Activated CD4-positive, alpha-beta T cell treated with anti-CD3 and anti-CD28 coated beads, Interleukin-2, amount 50 U/mL, for 4 hours (primary cell): ENCODE data around the gene IFFO2.

Experiments used
- DNase-seq, 2 experiments: peaks; one replicate each; pipeline ENCODE4 v3.0.0-alpha.2; 2020

IFFO2 gene

GRCh38 chr1:18890706-18891425 lies 65.6 kb downstream of the IFFO2 start:
- DNase-seq, result no peak

DNA sequence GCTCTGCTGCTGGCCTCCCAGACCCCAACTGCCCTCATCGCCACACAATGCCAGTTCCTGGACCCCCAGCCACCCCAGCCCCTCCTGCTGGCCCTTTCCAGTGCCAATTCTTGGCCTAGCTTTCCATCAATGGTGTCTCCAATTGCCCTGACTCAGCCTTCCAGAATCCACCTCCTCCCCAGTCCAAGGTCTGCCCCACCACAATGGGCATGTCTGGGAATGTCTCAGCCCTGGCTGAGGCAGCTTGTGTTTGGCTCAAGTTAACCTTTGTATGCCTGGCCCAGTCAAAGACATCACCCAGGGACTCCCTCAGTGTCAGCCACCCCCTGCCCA lies 70.5 kb downstream of the IFFO2 start:
- DNase-seq, result no peak

DNA sequence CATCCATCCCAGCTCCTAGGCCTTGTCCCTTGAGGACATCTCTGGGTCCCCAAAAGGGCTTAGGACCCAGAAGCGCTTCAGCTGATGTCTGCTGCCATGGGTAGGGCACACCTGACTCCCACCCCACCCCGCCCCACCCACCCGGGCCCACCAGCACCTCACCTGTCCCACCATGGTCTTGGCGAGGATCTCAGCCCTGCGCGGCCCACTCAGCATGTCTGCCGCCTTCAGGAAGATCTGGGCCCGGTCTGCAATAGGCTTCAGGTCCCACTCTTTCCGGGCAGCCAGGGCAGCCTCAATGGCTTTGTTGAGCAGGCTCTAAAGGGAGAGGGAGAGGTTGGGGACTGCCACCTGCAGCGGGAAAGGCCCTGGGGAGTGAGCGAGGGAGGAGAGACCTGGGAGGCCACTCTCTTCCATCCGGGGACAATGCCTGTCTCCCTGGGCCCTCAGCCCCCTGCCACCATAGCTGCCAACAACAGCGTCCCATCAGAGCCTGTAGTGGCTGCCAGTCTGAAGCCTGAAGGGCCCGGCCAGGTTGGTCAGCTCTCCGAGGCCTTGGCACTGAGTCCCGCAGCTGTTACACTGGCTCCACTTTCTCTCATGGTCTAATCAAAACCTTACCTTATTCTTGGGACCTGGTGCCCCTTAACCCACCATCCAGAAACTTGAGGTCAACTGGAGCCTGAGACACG lies 71.0 kb downstream of the IFFO2 start:
- no peak for DNase-seq

- DNase-seq, result no peak
These were observed 71.7 kb downstream of the IFFO2 start for GRCh38 chr1:18884727-18885126.

DNA sequence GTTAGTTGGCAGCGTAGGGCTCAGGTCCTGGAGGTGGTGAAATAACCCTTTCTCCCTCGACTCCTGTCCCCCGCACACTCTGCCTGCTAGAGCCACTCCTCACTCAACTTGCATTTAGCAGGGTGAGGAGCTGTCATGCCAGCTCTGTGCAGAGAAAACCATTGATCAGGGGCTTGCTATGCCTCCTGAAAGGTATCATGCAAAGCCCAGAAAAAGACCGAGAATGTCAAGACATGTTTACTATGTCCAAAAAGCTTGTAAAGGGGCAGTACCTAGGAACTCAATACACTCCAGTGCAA lies 72.1 kb downstream of the IFFO2 start:
- DNase-seq, result no peak

GRCh38 chr1:18883636-18884418 lies 72.6 kb downstream of the IFFO2 start:
- DNase-seq, result peak; percentile 67 to 76

- no peak for DNase-seq
These were observed 73.4 kb downstream of the IFFO2 start for GRCh38 chr1:18883079-18883478.

DNA sequence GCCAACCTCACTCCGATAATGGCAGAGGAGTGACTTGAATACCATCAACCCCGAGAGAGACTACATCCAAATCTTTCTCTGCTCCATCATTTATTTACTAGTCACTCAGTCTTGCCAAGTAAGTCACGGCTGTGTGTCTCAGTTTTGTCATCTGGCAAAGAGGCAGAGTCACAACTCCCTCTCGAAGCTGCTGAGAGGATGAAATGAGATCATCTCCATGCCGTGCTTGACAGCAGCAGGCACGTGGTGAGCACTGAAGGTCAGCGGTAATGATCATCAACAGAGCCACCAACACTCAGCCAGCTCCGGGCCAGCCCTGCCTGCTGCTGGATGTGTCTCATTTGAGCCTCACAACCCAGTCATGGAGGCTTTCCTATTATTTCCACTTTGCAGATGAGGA lies 74.0 kb downstream of the IFFO2 start:
- no peak for DNase-seq

- no peak for DNase-seq
These were observed 74.6 kb downstream of the IFFO2 start for GRCh38 chr1:18881642-18882431.

- no peak for DNase-seq
These were observed 75.3 kb downstream of the IFFO2 start for GRCh38 chr1:18881164-18881563.

GRCh38 chr1:18880585-18880984 lies 75.9 kb downstream of the IFFO2 start:
- DNase-seq, result no peak

DNA sequence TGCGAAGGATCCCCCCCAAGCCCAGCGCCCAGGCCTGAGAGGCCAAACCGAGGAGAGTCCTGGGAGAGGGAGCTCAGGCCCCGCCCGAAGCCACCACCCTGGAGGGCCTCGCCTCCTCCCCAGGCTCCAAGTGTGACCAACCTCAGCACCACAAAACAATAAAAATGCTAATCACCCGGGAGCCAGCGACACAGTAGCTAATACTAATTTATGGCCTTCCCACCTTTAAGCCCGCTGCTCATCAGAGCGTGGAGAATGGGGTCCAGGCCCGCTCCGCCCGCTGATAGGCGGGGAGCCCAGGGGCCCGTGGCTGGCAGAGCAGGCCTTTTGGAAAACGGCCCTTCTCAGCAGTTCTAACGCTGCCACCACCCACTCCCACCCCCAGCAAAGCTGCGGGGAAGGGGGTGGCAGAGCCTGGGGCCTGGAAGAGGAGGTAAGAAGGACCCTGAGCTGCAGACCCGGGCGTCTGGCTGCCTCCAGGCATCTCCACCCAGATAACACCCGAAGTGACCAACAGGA lies 76.6 kb downstream of the IFFO2 start:
- DNase-seq, result no peak

- DNase-seq, result no peak
These were observed 77.2 kb downstream of the IFFO2 start for GRCh38 chr1:18879215-18879790.

DNA sequence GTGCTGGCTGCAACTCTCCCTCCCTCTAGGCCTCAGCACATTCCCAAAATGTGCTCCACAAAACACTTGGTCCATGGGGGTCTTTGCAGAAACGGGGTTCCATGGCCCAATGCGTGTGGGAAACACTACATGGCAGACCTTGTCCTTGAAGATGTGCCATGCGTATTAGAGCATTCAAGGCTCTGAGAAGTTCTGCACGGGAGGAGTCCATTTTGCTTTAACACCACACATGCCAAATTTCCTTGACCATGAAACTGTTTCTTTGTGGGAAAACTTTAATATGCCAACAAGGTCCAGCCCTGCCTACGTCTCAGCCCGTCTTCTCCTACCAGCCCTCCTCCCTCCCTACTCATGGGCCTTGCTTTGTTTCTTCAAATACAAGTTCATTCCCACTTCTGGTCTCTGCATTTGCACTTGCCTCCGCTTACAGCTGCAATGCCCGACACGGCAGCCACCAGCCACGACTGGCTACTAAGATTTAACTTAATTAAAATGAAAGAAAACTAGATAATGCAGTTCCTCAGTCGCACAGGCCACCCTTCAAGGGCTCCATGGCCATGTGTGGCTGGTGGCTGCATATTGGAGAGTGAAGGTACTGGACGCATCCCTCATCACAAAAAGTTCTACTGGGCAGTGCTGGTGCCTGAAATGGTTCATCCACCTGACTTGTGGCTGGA lies 77.8 kb downstream of the IFFO2 start:
- DNase-seq, result no peak

GRCh38 chr1:18877282-18877681 lies 79.2 kb downstream of the IFFO2 start:
- no peak for DNase-seq

DNA sequence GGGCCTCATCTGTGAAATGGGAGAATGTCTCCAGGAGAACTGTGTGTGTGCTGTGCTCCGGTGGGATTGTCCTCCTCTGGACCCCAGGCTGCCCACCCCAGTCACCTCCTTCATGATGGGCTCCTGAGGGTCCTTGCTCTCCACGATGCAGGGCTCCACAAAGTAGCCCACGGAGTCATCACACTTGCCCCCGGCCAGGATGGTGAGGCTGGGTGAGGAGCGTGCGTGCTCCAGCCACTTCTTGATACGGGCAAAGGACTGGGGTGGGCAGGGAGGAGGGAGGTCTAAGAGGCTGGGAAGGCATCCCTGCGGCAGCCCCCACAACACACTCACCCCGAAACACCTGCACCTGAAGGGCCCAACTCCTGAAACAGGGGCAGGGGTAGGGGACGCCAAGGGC lies 80.3 kb downstream of the IFFO2 start:
- DNase-seq, result no peak

- DNase-seq, result no peak
These were observed 80.7 kb downstream of the IFFO2 start for GRCh38 chr1:18875796-18876128.

GRCh38 chr1:18875107-18875795 lies 81.2 kb downstream of the IFFO2 start:
- peak; percentile 53 to 56 for DNase-seq

GRCh38 chr1:18874600-18874999 lies 81.9 kb downstream of the IFFO2 start:
- no peak for DNase-seq

- no peak for DNase-seq
These were observed 82.4 kb downstream of the IFFO2 start for GRCh38 chr1:18874036-18874435.

DNA sequence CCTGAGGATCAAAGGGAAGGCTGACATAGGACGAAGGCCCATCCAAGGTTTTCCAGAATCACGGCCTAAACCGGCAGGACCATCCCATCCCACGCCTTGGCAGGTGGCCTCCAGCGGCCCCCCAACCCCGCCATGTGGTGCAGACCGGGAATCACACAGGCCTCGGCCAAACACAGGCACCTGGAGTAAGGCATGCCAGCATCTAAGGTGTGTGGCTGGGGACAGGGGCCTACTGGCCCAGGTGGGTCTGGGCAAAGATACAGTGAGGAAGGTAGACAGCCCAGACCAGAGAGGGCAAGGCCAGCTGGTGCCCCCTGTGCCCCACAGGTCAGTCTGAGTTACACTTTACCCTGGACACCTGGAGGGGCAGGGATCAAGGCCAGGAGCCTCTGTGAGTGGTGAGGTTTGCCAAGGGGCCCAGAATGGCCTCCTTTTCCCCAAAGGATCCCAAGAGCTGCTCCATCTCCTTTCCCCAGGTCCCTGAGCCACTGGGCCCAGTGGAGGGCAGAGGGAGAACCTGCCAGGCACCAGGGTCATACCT lies 84.3 kb downstream of the IFFO2 start:
- DNase-seq, result no peak
